Hematopoietic multipotent progenitor cell (in vitro differentiated cells): Measurements from ENCODE around the gene CCNQ. TPM values are rescaled to one million over a fixed set of nuclear protein-coding genes. Genes with fewer than 3 reads are reported as not detected.

Source experiments
- DNase-seq, 3 donors: peaks; one replicate each; pipeline ENCODE4 v3.0.0-alpha.2; 2011 to 2015; ENCODE audit warnings: low read depth in 2 of 3, low spot score in 2 of 3
- total RNA-seq: library from RNA; depleted of rRNA; stranded (reverse); fragments of >200 nt; gene quantifications from one replicate; pipeline ENCODE4 v1.2.3, GENCODE V29; 2012

CCNQ gene
- total RNA-seq, 1 donor = 32.3 TPM

GRCh38 chrX:153599192-153600031 is 473 bp upstream of the CCNQ start:
- DNase-seq = peak; percentile 69 to 86 (median 84)

- DNase-seq = no peak
These were observed 1.8 kb downstream of the CCNQ start for GRCh38 chrX:153596981-153597750.

GRCh38 chrX:153595859-153596857 is 2.8 kb downstream of the CCNQ start:
- no peak for DNase-seq

GRCh38 chrX:153595387-153595786 is 3.6 kb downstream of the CCNQ start:
- no peak for DNase-seq

GRCh38 chrX:153593811-153594500 is 5.0 kb downstream of the CCNQ start:
- no peak for DNase-seq

- DNase-seq = no peak
These were observed 5.8 kb downstream of the CCNQ start for GRCh38 chrX:153592966-153593688.

GRCh38 chrX:153592091-153592833 is 6.7 kb downstream of the CCNQ start:
- DNase-seq = no peak

GRCh38 chrX:153590961-153591956 is 7.7 kb downstream of the CCNQ start:
- DNase-seq = no peak

GRCh38 chrX:153588782-153589446 is 10.0 kb downstream of the CCNQ start:
- DNase-seq = no peak

- DNase-seq = no peak
These were observed 10.7 kb downstream of the CCNQ start for GRCh38 chrX:153588021-153588781.

- no peak for DNase-seq
These were observed 11.6 kb downstream of the CCNQ start for GRCh38 chrX:153587342-153587741.

GRCh38 chrX:153585827-153586226 is 13.1 kb downstream of the CCNQ start:
- no peak for DNase-seq

- DNase-seq = no peak
These were observed 15.5 kb downstream of the CCNQ start for GRCh38 chrX:153583433-153583832.

- peak; percentile 31 to 86 (median 79) for DNase-seq
These were observed 16.0 kb downstream of the CCNQ start for GRCh38 chrX:153582896-153583295.

GRCh38 chrX:153580700-153581386 is 18.1 kb downstream of the CCNQ start:
- DNase-seq = no peak

GRCh38 chrX:153578889-153579288 is 20.1 kb downstream of the CCNQ start:
- no peak for DNase-seq
